NT2/D1 (cell line): ENCODE data around the gene CAMK2G.

Experiments used
- SUZ12 ChIP-seq: IDR thresholded peaks from 2 replicates; pipeline ENCODE4 v1.6.1; 2011; ENCODE audit not compliant: insufficient read length, insufficient read depth; ENCODE audit errors: extremely low read depth
- YY1 ChIP-seq: IDR thresholded peaks from 2 replicates; pipeline ENCODE4 v1.6.1; 2011; ENCODE audit not compliant: insufficient read length, insufficient read depth
- ZNF274 ChIP-seq: IDR thresholded peaks from 2 replicates; pipeline ENCODE4 v1.6.1; 2011; ENCODE audit warnings: mild to moderate bottlenecking, low read depth, low read length

GRCh38 chr10:73892310-73893030 is 18.1 kb upstream of the CAMK2G start:
- TF ChIP-seq SUZ12 (no peak), ZNF274 (no peak), YY1 (no peak)
